H1 (cell line): ENCODE measurements around the gene RAET1G. TPM values are rescaled to one million over a fixed set of nuclear protein-coding genes. Genes with fewer than 3 reads are reported as not detected.

ENCODE experiments used
- CTCF ChIA-PET: fragments of 300-600 bp; sonication (Branson Sonifier 250); formaldehyde crosslinking; loops from one replicate; lab custom pipeline; 2021; ENCODE audit not compliant: partially characterized antibody; lab: Charles Lee
- POLR2A ChIA-PET: fragments of 300-600 bp; sonication (Branson Sonifier 250); formaldehyde crosslinking; loops from one replicate; lab custom pipeline; 2021; ENCODE audit warnings: inconsistent platforms; ENCODE audit not compliant: partially characterized antibody; lab: Charles Lee
- DNase-seq, 2 experiments: peaks; one replicate each; pipeline versions ENCODE4 v3.0.0 to v3.0.0-alpha.2; 2010 to 2022; ENCODE audit warnings: low spot score in 2 of 2, low read depth in 1 of 2, mixed read lengths in 1 of 2
- FAIRE-seq: peaks from 2 replicates; lab custom pipeline; 2011; peaks lifted over from hg19 to GRCh38; lab: Jason Lieb, UNC
- H2AFZ ChIP-seq: 2 replicates; pipeline ENCODE4 v1.8.1; 2012; ENCODE audit warnings: low read length, inconsistent platforms
- H2AK5ac ChIP-seq: 2 replicates; pipeline ENCODE4 v1.6.1; 2013; ENCODE audit warnings: low read depth, low read length
- H2BK120ac ChIP-seq: replicated peaks from 2 replicates; pipeline ENCODE3; 2013; ENCODE audit warnings: low read depth, low read length, inconsistent platforms
- H2BK12ac ChIP-seq: 2 replicates; pipeline ENCODE4 v1.6.1; 2013; ENCODE audit warnings: low read depth, low read length
- H2BK15ac ChIP-seq: 2 replicates; pipeline ENCODE4 v1.6.1; 2013; ENCODE audit warnings: low read length
- H2BK20ac ChIP-seq: 2 replicates; pipeline ENCODE4 v1.6.1; 2013; ENCODE audit warnings: low read length
- H2BK5ac ChIP-seq: 2 replicates; pipeline ENCODE4 v1.6.1; 2013; ENCODE audit warnings: low read depth, low read length
- H3K14ac ChIP-seq: 2 replicates; pipeline ENCODE4 v1.6.1; 2013; ENCODE audit warnings: inconsistent platforms; ENCODE audit not compliant: insufficient read length
- H3K18ac ChIP-seq: 2 replicates; pipeline ENCODE4 v1.6.1; 2013; ENCODE audit warnings: low read length; ENCODE audit errors: extremely low read depth
- H3K23ac ChIP-seq: 2 replicates; pipeline ENCODE4 v1.6.1; 2013; ENCODE audit warnings: inconsistent platforms; ENCODE audit not compliant: insufficient read length
- H3K23me2 ChIP-seq: 2 replicates; pipeline ENCODE4 v1.6.1; 2013; ENCODE audit warnings: low read depth, low read length
- H3K27ac ChIP-seq: 2 replicates; pipeline ENCODE4 v1.6.1; 2011; ENCODE audit warnings: low read depth, low read length, inconsistent platforms
- H3K27me3 ChIP-seq, 4 experiments: replicated peaks in 1 of 4; 1 replicate in 1 of 4; 2 replicates in 3 of 4; pipeline versions ENCODE4 v1.6.1 to v1.8.1; 2011 to 2013; ENCODE audit warnings: low read length in 3 of 4, mild to moderate bottlenecking in 3 of 4, inconsistent platforms in 2 of 4, mixed read lengths in 2 of 4, moderate library complexity in 1 of 4; ENCODE audit not compliant: control insufficient read depth in 3 of 4, insufficient read depth in 3 of 4; ENCODE audit errors: extremely low read depth in 1 of 4
- H3K36me3 ChIP-seq, 4 experiments: 2 replicates each; pipeline versions ENCODE4 v1.6.1 to v1.8.1; 2011 to 2013; ENCODE audit warnings: mild to moderate bottlenecking in 4 of 4, low read length in 3 of 4, moderate library complexity in 2 of 4, control low read depth in 1 of 4, inconsistent platforms in 1 of 4; ENCODE audit not compliant: insufficient read depth in 4 of 4, control insufficient read depth in 2 of 4
- H3K4ac ChIP-seq: replicated peaks from 2 replicates; pipeline ENCODE3; 2013; ENCODE audit warnings: low read length, low read depth, mixed read lengths, inconsistent platforms; ENCODE audit not compliant: insufficient read length
- H3K4me1 ChIP-seq, 4 experiments: replicated peaks in 1 of 4; 1 replicate in 1 of 4; 2 replicates in 3 of 4; pipeline versions ENCODE4 v1.6.1 to v1.8.1; 2011 to 2013; ENCODE audit warnings: low read length in 3 of 4, inconsistent platforms in 2 of 4, mixed read lengths in 1 of 4; ENCODE audit not compliant: insufficient read depth in 4 of 4, control insufficient read depth in 3 of 4
- H3K4me2 ChIP-seq, 2 experiments: 2 replicates each; pipeline versions ENCODE4 v1.6.1 to v1.8.1; 2011 to 2013; ENCODE audit warnings: low read depth in 2 of 2, low read length in 2 of 2, control low read depth in 1 of 2, inconsistent platforms in 1 of 2, mild to moderate bottlenecking in 1 of 2; ENCODE audit not compliant: insufficient read depth in 1 of 2
- H3K4me3 ChIP-seq, 4 experiments: fragments of 200-600, 300-600 bp in 1 of 4; sonication (generic), shearing (Covaris generic), sonication (Bioruptor Twin) in 1 of 4; 2 replicates each; pipeline versions ENCODE4 v1.5.1 to v1.8.1; 2011 to 2016; ENCODE audit warnings: low read length in 4 of 4, low read depth in 3 of 4, control low read depth in 2 of 4, inconsistent platforms in 2 of 4, mild to moderate bottlenecking in 2 of 4, mixed read lengths in 1 of 4, moderate library complexity in 1 of 4; ENCODE audit not compliant: insufficient read depth in 2 of 4; ENCODE audit errors: extremely low read depth in 1 of 4
- H3K56ac ChIP-seq: replicated peaks from 2 replicates; pipeline ENCODE3; 2013; ENCODE audit warnings: low read depth, mild to moderate bottlenecking, mixed read lengths, low read length, inconsistent platforms; ENCODE audit not compliant: insufficient read length
- H3K79me1 ChIP-seq: 2 replicates; pipeline ENCODE4 v1.6.1; 2013; ENCODE audit warnings: low read depth, low read length, control low read depth
- H3K79me2 ChIP-seq, 2 experiments: 2 replicates each; pipeline versions ENCODE4 v1.6.1 to v1.8.1; 2012 to 2013; ENCODE audit warnings: low read length in 2 of 2, mild to moderate bottlenecking in 2 of 2, inconsistent platforms in 1 of 2; ENCODE audit not compliant: insufficient read depth in 2 of 2, control insufficient read depth in 1 of 2
- H3K9ac ChIP-seq, 4 experiments: replicated peaks in 1 of 4; 1 replicate in 1 of 4; 2 replicates in 3 of 4; pipeline versions ENCODE4 v1.6.1 to v1.8.1; 2011 to 2013; ENCODE audit warnings: low read depth in 3 of 4, low read length in 3 of 4, control low read depth in 2 of 4, mild to moderate bottlenecking in 2 of 4, moderate library complexity in 2 of 4, inconsistent platforms in 1 of 4; ENCODE audit errors: extremely low read depth in 1 of 4
- H3K9me3 ChIP-seq, 2 experiments: 2 replicates each; pipeline versions ENCODE4 v1.6.1 to v1.8.1; 2012 to 2013; ENCODE audit warnings: mild to moderate bottlenecking in 2 of 2, moderate library complexity in 2 of 2, control low read depth in 1 of 2, inconsistent platforms in 1 of 2, low read depth in 1 of 2, low read length in 1 of 2, mixed read lengths in 1 of 2; ENCODE audit not compliant: insufficient read depth in 2 of 2
- H4K20me1 ChIP-seq, 2 experiments: replicated peaks in 1 of 2; 2 replicates each; pipeline versions ENCODE3 to v1.8.1; 2011 to 2013; ENCODE audit warnings: inconsistent platforms in 2 of 2, low read length in 2 of 2, mild to moderate bottlenecking in 1 of 2; ENCODE audit not compliant: insufficient read depth in 2 of 2, control insufficient read depth in 1 of 2
- H4K5ac ChIP-seq: 2 replicates; pipeline ENCODE4 v1.6.1; 2013; ENCODE audit warnings: low read length, low read depth, mixed read lengths, inconsistent platforms; ENCODE audit not compliant: insufficient read length
- H4K8ac ChIP-seq: 2 replicates; pipeline ENCODE4 v1.8.0; 2013; ENCODE audit warnings: mild to moderate bottlenecking, moderate library complexity, low read length, inconsistent platforms; ENCODE audit not compliant: insufficient read depth; ENCODE audit errors: extremely low read depth
- H4K91ac ChIP-seq: replicated peaks from 2 replicates; pipeline ENCODE3; 2013; ENCODE audit warnings: low read length, mixed read lengths, inconsistent platforms; ENCODE audit not compliant: insufficient read length
- CTBP2 ChIP-seq: IDR thresholded peaks from 2 replicates; pipeline ENCODE4 v1.7.0; 2011; ENCODE audit warnings: borderline replicate concordance, mild to moderate bottlenecking, moderate library complexity, mixed read lengths, low read length; ENCODE audit not compliant: insufficient read depth, insufficient read length
- EP300 ChIP-seq, 2 experiments: IDR thresholded peaks; 1 replicate in 1 of 2; 2 replicates in 1 of 2; pipeline ENCODE4 v1.6.1; 2011 to 2012; ENCODE audit warnings: low read depth in 2 of 2, low read length in 2 of 2, mild to moderate bottlenecking in 2 of 2, borderline replicate concordance in 1 of 2, inconsistent platforms in 1 of 2, moderate library complexity in 1 of 2
- EZH2 ChIP-seq: fragments of 200-600 bp; sonication (generic); IDR thresholded peaks from 2 replicates; pipeline ENCODE4 v1.7.1; 2012; ENCODE audit warnings: low read depth, mild to moderate bottlenecking, moderate library complexity, low read length, inconsistent platforms; ENCODE audit not compliant: severe bottlenecking
- PHF8 ChIP-seq: fragments of 200-600 bp; sonication (generic); conservative IDR thresholded peaks from 2 replicates; pipeline ENCODE4 v1.7.1; 2012; ENCODE audit warnings: low read depth, mild to moderate bottlenecking, inconsistent platforms, low read length, moderate library complexity
- RNF2 ChIP-seq: fragments of 200-900, 300-1000 bp; sonication (generic); IDR thresholded peaks from 2 replicates; pipeline ENCODE4 v1.7.1; 2016; ENCODE audit warnings: borderline replicate concordance, low read depth, mild to moderate bottlenecking, antibody characterized with exemption, low read length; ENCODE audit not compliant: poor library complexity, severe bottlenecking; ENCODE audit errors: missing control alignments
- SUZ12 ChIP-seq: fragments of 200-600 bp; sonication (generic); IDR thresholded peaks from 2 replicates; pipeline ENCODE4 v1.6.1; 2012; ENCODE audit warnings: mild to moderate bottlenecking, inconsistent platforms, low read length, moderate library complexity, mixed read lengths
- ZNF274 ChIP-seq: IDR thresholded peaks from 2 replicates; pipeline ENCODE4 v1.7.0; 2012; ENCODE audit warnings: low read length, borderline replicate concordance; ENCODE audit errors: extremely low read depth
- WGBS, 2 experiments: shearing (Covaris generic) in 1 of 2; methylation state at CpG; one replicate each; pipeline versions ENCODE4 v1.1.6 to v1.1.7; 2013 to 2015; ENCODE audit warnings: low lambda C conversion rate in 2 of 2, mixed read lengths in 2 of 2, inconsistent platforms in 1 of 2, low coverage in 1 of 2, missing lambda C conversion rate in 1 of 2; ENCODE audit not compliant: insufficient replicate concordance in 2 of 2, insufficient coverage in 1 of 2, insufficient read length in 1 of 2; ENCODE audit errors: extremely low coverage in 1 of 2, missing lambda C conversion rate in 1 of 2; 5-methylcytosine and 5-hydroxymethylcytosine counted together
- polyA plus RNA-seq, 7 experiments: library from polyadenylated mRNA; depleted of rRNA in 3 of 7; stranded (reverse) in 5 of 7; unstranded in 2 of 7; fragments of >200 nt in 5 of 7; fragments of 200-250 nt in 2 of 7; gene quantifications; 1 replicate in 5 of 7; 2 replicates in 1 of 7; 4 replicates in 1 of 7; pipeline versions ENCODE4 v1.2.1 to v1.2.3, GENCODE V29; 2011 to 2013; ENCODE audit warnings: missing spikeins in 2 of 7, mixed read lengths in 2 of 7
- total RNA-seq: library from RNA; stranded (reverse); fragmentation: NEBNext Ultra II Directional; extraction: Animal tissue kit (Norgen Biotek cat#: 25700); gene quantifications from 2 replicates; pipeline ENCODE4 v1.2.1, GENCODE V29; 2021

Gene RAET1G
- total and polyA plus RNA-seq, 2 of the 8 experiments (the other 6 are each of a cell fraction or from before 2014, with no cell fraction given): 0.08 TPM; not detected in 1

- Histone ChIP-seq H2BK5ac (no peak overlapping the region), H2BK12ac (no peak overlapping the region), H2BK120ac (no peak overlapping the region), H4K5ac (no peak overlapping the region), H3K4ac (no peak overlapping the region), H3K18ac (no peak overlapping the region), H4K20me1 (peaks cover 3 to 4% of the 10 kb centered on the region in 2 experiments), H3K79me1 (no peaks in the 10 kb centered on the region), H4K91ac (no peak overlapping the region), H3K4me2 (peak overlapping the region; percentile 88 to 91), H2AFZ (no peak overlapping the region), H3K14ac (no peak overlapping the region), H2BK15ac (no peak overlapping the region), H3K23me2 (peaks cover 12% of the 10 kb centered on the region; the same call in 1 of the 2 replicates), H2BK20ac (no peak overlapping the region), H3K4me3 (peak overlapping the region; percentile 56 to 70 (median 65); a peak in 7 of 8 replicates), H3K79me2 (no peaks in the 10 kb centered on the region), H3K23ac (no peak overlapping the region), H4K8ac (0 out of 2 replicates have a peak overlapping the region, but pooled peaks have one; percentile 31), H3K27me3 (peaks cover 39 to 64% (median 57%) of the 10 kb centered on the region in 4 experiments), H3K4me1 (peaks cover 0 to 5% (median 0%) of the 10 kb centered on the region in 4 experiments; a peak in 2 of 7 replicates), H3K56ac (no peak overlapping the region), H3K36me3 (peaks cover 0 to 3% (median 0%) of the 10 kb centered on the region in 4 experiments; a peak in 1 of 8 replicates), H3K9ac (no peak overlapping the region), H3K9me3 (no peaks in the 10 kb centered on the region; a peak in 1 of 4 replicates), H3K27ac (no peak overlapping the region), H2AK5ac (no peak overlapping the region)
- 14% methylated on average over 28 of the region's 33 CpGs; no CpG with 5 or more reads in 1 of the 2 experiments for WGBS, 2 experiments
- ChIA-PET POLR2A (interaction anchor here (1.3 kb wide), 1 partner anchor 43 kb away, joined by 3 read pairs; no protein-coding TSS in a partner anchor), CTCF (interaction anchor here (0.6 to 2.5 kb wide), 16 partner anchors 10 to 185 kb away, joined by 3 to 27 read pairs (median 4); partner anchors contain the start of gene RAET1E)
- no peak for FAIRE-seq
- TF ChIP-seq EZH2 (peak; percentile 71), RNF2 (peak; percentile 87), PHF8 (0 out of 2 replicates have a peak, but pooled peaks have one; percentile 20), SUZ12 (peak; percentile 80), ZNF274 (no peak), CTBP2 (peak; percentile 39), EP300 (IDR thresholded peaks at IDR 0.05; ENCODE audit: borderline replicate concordance in 1 of 2, low read depth in 2 of 2, low read length in 2 of 2) (no peak)
- DNase-seq: no peak
Observed at GRCh38 chr6:149923327-149923986, 536 bp upstream of the RAET1G start.
